ENCODE measurements around the gene EHBP1.

Gene EHBP1

GRCh38 chr2:62999905-63000304, 294.4 kb downstream of the EHBP1 start:
- Histone ChIP-seq H3K4me2 (ENCODE audit: low read depth, low read length, poor library complexity, severe bottlenecking) (no peak overlapping the region), H3K9ac (ENCODE audit: low read depth, low read length, poor library complexity, severe bottlenecking) (no peak overlapping the region), H3K9me2 (replicated peaks; ENCODE audit: low read depth, low read length) (no peaks in the 10 kb centered on the region), H3F3A (ENCODE audit: low read depth) (no peaks in the 10 kb centered on the region), H4K20me1 (ENCODE audit: insufficient read depth, low read length, poor library complexity, severe bottlenecking) (no peaks in the 10 kb centered on the region), H3K27me3 (ENCODE audit: insufficient read depth, low read length, poor library complexity, severe bottlenecking) (no peaks in the 10 kb centered on the region), H3K9me3 (ENCODE audit: insufficient read depth, low read depth, low read length) (no peaks in the 10 kb centered on the region), H3K4me3 (ENCODE audit: low read length, poor library complexity, severe bottlenecking) (no peak overlapping the region), H2AFZ (ENCODE audit: low read length) (no peak overlapping the region), H3K79me2 (ENCODE audit: insufficient read depth, low read length) (no peaks in the 10 kb centered on the region), H3K4me1 (ENCODE audit: insufficient read depth, low read length, poor library complexity, severe bottlenecking) (no peaks in the 10 kb centered on the region), H3K36me3 (ENCODE audit: insufficient read depth, low read length) (peaks cover 9% of the 10 kb centered on the region; the same call in 1 of the 2 replicates)
- TF ChIP-seq EZH2phosphoT487 (IDR thresholded peaks at IDR 0.05; ENCODE audit: borderline replicate concordance): no peak
- TF ChIP-seq CTCF (conservative IDR thresholded peaks at IDR 0.05; ENCODE audit: low read length): no peak

DNA sequence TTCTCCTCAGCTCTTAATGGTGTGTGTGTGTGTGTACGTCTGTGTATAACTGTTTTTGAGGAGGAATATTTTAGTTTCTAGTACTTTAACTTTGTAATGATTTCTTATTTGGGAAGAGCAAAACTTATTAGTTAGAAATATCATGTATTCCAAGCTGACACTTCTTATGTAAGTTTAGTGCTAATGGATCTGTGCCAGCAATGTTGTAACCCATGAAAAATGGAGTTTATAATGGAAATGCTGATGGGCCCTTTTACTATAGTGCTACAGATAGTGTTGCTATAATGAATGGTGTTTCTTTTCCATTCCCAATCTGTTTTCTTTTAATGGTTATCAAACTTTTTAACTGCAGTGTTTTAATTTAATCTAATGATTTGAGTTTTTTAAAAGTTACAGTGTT, 295.3 kb downstream of the EHBP1 start:
- H3K27me3 ChIP-seq (ENCODE audit: insufficient read depth, low read length, poor library complexity, severe bottlenecking): no peaks in the 10 kb centered on the region
- H3K79me2 ChIP-seq (ENCODE audit: insufficient read depth, low read length): no peaks in the 10 kb centered on the region
- peaks cover 9% of the 10 kb centered on the region; the same call in 1 of the 2 replicates for H3K36me3 ChIP-seq (ENCODE audit: insufficient read depth, low read length)
- TF ChIP-seq EZH2phosphoT487 (IDR thresholded peaks at IDR 0.05; ENCODE audit: borderline replicate concordance) (no peak), CTCF (conservative IDR thresholded peaks at IDR 0.05; ENCODE audit: low read length) (no peak)
- H2AFZ ChIP-seq (ENCODE audit: low read length): no peak overlapping the region
- H3K4me2 ChIP-seq (ENCODE audit: low read depth, low read length, poor library complexity, severe bottlenecking): no peak overlapping the region
- H4K20me1 ChIP-seq (ENCODE audit: insufficient read depth, low read length, poor library complexity, severe bottlenecking): no peaks in the 10 kb centered on the region
- H3F3A ChIP-seq (ENCODE audit: low read depth): no peaks in the 10 kb centered on the region
- no peaks in the 10 kb centered on the region for H3K4me1 ChIP-seq (ENCODE audit: insufficient read depth, low read length, poor library complexity, severe bottlenecking)
- no peaks in the 10 kb centered on the region for H3K9me2 ChIP-seq (replicated peaks; ENCODE audit: low read depth, low read length)
- no peak overlapping the region for H3K4me3 ChIP-seq (ENCODE audit: low read length, poor library complexity, severe bottlenecking)
- H3K9me3 ChIP-seq (ENCODE audit: insufficient read depth, low read depth, low read length): no peaks in the 10 kb centered on the region
- no peak overlapping the region for H3K9ac ChIP-seq (ENCODE audit: low read depth, low read length, poor library complexity, severe bottlenecking)

DNA sequence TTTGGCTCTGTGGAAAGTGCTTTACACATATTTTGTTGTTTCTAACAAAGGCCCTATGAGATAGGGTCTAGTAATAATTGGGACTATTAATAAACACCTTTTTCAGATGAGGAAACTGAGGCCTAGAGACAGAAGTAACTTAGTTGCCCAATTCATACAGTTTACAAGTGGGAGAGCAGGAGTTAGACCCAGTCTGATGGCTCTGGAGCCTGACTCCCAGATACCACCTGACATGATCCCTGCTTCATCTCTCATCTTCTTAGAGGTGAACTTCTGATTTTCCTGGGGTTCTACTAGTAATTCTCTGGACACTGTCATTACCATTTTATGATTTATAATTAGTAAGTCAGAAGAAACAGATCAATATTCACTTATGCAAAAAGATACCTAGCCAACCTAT, 296.1 kb downstream of the EHBP1 start:
- Histone ChIP-seq H3K36me3 (ENCODE audit: insufficient read depth, low read length) (peaks cover 6% of the 10 kb centered on the region; the same call in 1 of the 2 replicates), H3K4me2 (ENCODE audit: low read depth, low read length, poor library complexity, severe bottlenecking) (no peak overlapping the region), H3K9me3 (ENCODE audit: insufficient read depth, low read depth, low read length) (no peaks in the 10 kb centered on the region), H3K27me3 (ENCODE audit: insufficient read depth, low read length, poor library complexity, severe bottlenecking) (no peaks in the 10 kb centered on the region), H4K20me1 (ENCODE audit: insufficient read depth, low read length, poor library complexity, severe bottlenecking) (no peaks in the 10 kb centered on the region), H3K4me1 (ENCODE audit: insufficient read depth, low read length, poor library complexity, severe bottlenecking) (no peaks in the 10 kb centered on the region), H3K79me2 (ENCODE audit: insufficient read depth, low read length) (no peaks in the 10 kb centered on the region), H3K9me2 (replicated peaks; ENCODE audit: low read depth, low read length) (no peaks in the 10 kb centered on the region), H3F3A (ENCODE audit: low read depth) (no peaks in the 10 kb centered on the region), H3K4me3 (ENCODE audit: low read length, poor library complexity, severe bottlenecking) (no peak overlapping the region), H3K9ac (ENCODE audit: low read depth, low read length, poor library complexity, severe bottlenecking) (no peak overlapping the region), H2AFZ (ENCODE audit: low read length) (no peak overlapping the region)
- TF ChIP-seq EZH2phosphoT487 (IDR thresholded peaks at IDR 0.05; ENCODE audit: borderline replicate concordance) (no peak), CTCF (conservative IDR thresholded peaks at IDR 0.05; ENCODE audit: low read length) (no peak)
